GM23248 (cell line): Measurements from ENCODE around the gene KLHDC4.

Source experiments
- EZH2 ChIP-seq: fragments of 200-600 bp; sonication (generic); IDR thresholded peaks from 2 replicates; pipeline ENCODE4 v1.6.1; 2018; ENCODE audit warnings: antibody characterized with exemption, mild to moderate bottlenecking; ENCODE audit not compliant: insufficient read depth, poor library complexity, severe bottlenecking
- EZH2phosphoT487 ChIP-seq: fragments of 200-600 bp; sonication (generic); IDR thresholded peaks from 2 replicates; pipeline ENCODE4 v1.6.1; 2018; ENCODE audit warnings: antibody characterized with exemption, moderate library complexity, mild to moderate bottlenecking, low read depth; ENCODE audit not compliant: insufficient read depth

DNA sequence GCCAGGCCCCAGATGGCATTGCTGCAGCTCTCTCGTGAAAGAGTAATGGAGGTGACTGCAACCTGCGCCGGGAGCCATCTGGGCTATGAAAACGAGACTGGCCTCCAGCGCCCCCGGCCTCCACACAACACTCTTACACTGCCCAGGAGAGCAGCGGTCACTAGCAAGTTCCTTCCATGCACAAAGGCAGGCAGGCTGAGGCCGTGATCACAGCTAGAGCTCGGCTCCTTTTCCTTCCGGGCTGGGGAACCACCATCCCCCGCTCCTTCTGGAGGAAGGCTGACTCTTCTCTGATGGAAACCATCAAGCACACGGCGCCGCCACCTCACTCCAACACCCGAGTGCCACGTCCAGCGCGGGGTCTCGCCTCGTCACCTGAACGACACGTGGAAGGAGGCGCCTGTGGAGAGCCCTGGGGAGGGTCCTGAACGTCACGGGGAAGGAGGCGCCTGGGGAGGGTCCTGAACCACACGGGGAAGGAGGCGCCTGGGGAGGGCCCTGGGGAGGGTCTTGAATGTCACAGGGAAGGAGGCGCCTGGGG lies 61.9 kb downstream of the KLHDC4 start:
- no peak for TF ChIP-seq EZH2
- TF ChIP-seq EZH2phosphoT487, result no peak
